Fibroblast of pulmonary artery (primary cell): ENCODE measurements around the gene ZNF813.
"Not testable (repeated sequence)": the region's sequence is repeated elsewhere in the genome, so short reads cannot be mapped to it uniquely, and the experiment has no call there.

Source experiments
- DNase-seq: peaks from one replicate; pipeline ENCODE4 v3.0.0-alpha.2; 2010; ENCODE audit warnings: low read depth
- H3K4me3 ChIP-seq: replicated peaks from 2 replicates; pipeline ENCODE4 v1.5.1; 2011; ENCODE audit warnings: low read depth, mild to moderate bottlenecking, control low read depth, low read length, moderate library complexity
- TF ChIP-seq, protein P1 (sequence below): IDR thresholded peaks from 2 replicates; pipeline ENCODE4 v1.5.1; 2011; ENCODE audit warnings: mild to moderate bottlenecking, control low read depth, low read length, inconsistent platforms; ENCODE audit errors: missing control alignments

ZNF813 gene

DNA sequence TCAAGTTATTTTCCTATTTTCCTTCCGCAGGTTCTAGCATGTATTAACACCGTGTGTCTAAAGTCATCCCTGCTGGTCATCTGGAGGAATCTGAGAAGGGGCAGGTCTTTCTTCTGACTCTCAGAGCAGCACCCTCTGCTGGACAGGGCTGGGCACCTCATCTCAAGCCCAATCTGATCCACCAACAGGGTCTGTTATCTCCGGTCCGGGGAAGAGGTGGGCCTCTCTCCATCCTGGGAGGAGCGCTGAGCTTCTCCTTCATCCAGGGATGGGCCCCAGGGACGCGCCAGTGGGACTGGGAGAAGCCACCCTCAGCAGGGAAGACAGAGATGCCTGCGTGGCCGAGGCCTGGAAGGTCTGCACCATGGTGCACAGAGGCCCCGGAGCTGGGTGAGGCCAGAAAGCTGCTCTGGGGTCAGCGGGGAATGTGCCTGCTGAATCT, 44.4 kb downstream of the ZNF813 start:
- TF ChIP-seq, protein P1, sequence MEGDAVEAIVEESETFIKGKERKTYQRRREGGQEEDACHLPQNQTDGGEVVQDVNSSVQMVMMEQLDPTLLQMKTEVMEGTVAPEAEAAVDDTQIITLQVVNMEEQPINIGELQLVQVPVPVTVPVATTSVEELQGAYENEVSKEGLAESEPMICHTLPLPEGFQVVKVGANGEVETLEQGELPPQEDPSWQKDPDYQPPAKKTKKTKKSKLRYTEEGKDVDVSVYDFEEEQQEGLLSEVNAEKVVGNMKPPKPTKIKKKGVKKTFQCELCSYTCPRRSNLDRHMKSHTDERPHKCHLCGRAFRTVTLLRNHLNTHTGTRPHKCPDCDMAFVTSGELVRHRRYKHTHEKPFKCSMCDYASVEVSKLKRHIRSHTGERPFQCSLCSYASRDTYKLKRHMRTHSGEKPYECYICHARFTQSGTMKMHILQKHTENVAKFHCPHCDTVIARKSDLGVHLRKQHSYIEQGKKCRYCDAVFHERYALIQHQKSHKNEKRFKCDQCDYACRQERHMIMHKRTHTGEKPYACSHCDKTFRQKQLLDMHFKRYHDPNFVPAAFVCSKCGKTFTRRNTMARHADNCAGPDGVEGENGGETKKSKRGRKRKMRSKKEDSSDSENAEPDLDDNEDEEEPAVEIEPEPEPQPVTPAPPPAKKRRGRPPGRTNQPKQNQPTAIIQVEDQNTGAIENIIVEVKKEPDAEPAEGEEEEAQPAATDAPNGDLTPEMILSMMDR = peak; percentile 67
- H3K4me3 ChIP-seq = no peak overlapping the region

DNA sequence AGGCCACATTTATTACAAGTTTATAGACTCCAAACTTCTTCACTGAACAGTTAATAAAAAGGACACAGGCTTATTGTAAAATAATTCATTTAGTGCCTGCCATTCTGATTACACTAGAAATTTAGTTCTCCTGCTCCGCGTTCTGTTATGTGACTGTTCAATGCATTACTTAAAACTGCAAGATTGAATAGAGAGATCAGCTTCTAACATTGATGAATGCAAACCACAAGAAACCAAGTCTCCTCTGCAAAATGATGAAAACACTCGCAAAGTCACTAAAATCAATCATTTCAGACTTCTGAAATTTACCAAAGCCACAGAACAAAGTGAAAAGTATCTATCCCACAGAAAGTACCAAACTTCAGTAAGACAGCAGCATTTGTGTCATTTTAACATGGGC, 47.5 kb downstream of the ZNF813 start:
- not testable (repeated sequence) for H3K4me3 ChIP-seq, DNase-seq

More for the DNA sequence above, 44.4 kb downstream of the ZNF813 start:
- peak; percentile 71 for DNase-seq

GRCh38 chr19:53517114-53517741, 49.7 kb downstream of the ZNF813 start:
- TF ChIP-seq, protein P1 = no peak
- H3K4me3 ChIP-seq = no peak overlapping the region
- no peak for DNase-seq

- no peak overlapping the region for H3K4me3 ChIP-seq
- DNase-seq = no peak
- TF ChIP-seq, protein P1 = no peak
Measured at GRCh38 chr19:53518121-53518520, 50.6 kb downstream of the ZNF813 start.

GRCh38 chr19:53518716-53519115, 51.2 kb downstream of the ZNF813 start:
- H3K4me3 ChIP-seq = no peak overlapping the region
- DNase-seq = no peak
- TF ChIP-seq, protein P1 = no peak

GRCh38 chr19:53519446-53519845, 51.9 kb downstream of the ZNF813 start:
- no peak overlapping the region for H3K4me3 ChIP-seq
- no peak for DNase-seq
- TF ChIP-seq, protein P1 = no peak

DNA sequence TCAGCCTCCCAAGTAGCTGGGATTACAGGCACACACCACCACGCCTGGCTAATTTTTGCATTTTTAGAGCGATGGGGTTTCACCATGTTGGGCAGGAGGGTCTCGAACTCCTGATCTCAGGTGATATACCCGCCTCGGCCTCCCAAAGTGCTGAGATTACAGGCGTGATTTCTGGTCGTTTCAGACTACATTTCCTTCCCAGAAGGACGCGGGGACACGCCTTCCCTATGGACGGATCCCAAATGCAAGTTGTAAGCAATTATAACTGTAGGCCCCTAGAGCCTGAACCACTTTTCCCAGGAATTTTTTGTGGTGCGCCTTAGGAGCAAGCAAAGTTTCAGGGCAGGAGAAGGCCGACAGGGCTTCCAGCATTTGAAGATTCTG, 52.6 kb downstream of the ZNF813 start:
- TF ChIP-seq, protein P1 = no peak
- H3K4me3 ChIP-seq = peak overlapping the region; percentile 87
- DNase-seq = no peak
